Astrocyte of the hippocampus (primary cell): ENCODE measurements around the gene MINDY1.
A peak's percentile ranks its signal among the peaks of the same experiment; 100 is the strongest.

Experiments
- DNase-seq: peaks from one replicate; pipeline ENCODE4 v3.0.0; 2011; ENCODE audit warnings: low read depth, low spot score

MINDY1 gene

GRCh38 chr1:151006327-151007052, at the start of gene MINDY1:
MINDY1 (minus strand) TSS chr1:151006902; CDS start chr1:151002617, 4,285 bp downstream.
- peak; percentile 90 for DNase-seq

- no peak for DNase-seq
Observed at GRCh38 chr1:151056149-151056548, 49.4 kb upstream of the MINDY1 start.

- DNase-seq: no peak
Observed at GRCh38 chr1:151055581-151055980, 48.9 kb upstream of the MINDY1 start.

GRCh38 chr1:151054971-151055547, 48.4 kb upstream of the MINDY1 start:
- no peak for DNase-seq

GRCh38 chr1:151051356-151052009, 44.8 kb upstream of the MINDY1 start:
- DNase-seq: no peak

GRCh38 chr1:151050051-151050688, 43.5 kb upstream of the MINDY1 start:
- no peak for DNase-seq

- DNase-seq: no peak
Observed at GRCh38 chr1:151049458-151049857, 42.8 kb upstream of the MINDY1 start.

GRCh38 chr1:151048645-151049032, 41.9 kb upstream of the MINDY1 start:
- no peak for DNase-seq

- DNase-seq: peak; percentile 84
Observed at GRCh38 chr1:151047925-151048644, 41.4 kb upstream of the MINDY1 start.

GRCh38 chr1:151047591-151047924, 40.9 kb upstream of the MINDY1 start, which contains the start of gene C1orf56:
C1orf56 (plus strand) TSS chr1:151047751; CDS start chr1:151047848, 97 bp downstream.
- peak; percentile 87 for DNase-seq

GRCh38 chr1:151043163-151043562, 36.5 kb upstream of the MINDY1 start:
- no peak for DNase-seq

- no peak for DNase-seq
Observed at GRCh38 chr1:151039521-151039920, 32.8 kb upstream of the MINDY1 start.

- no peak for DNase-seq
Observed at GRCh38 chr1:151037032-151037431, 30.3 kb upstream of the MINDY1 start.

GRCh38 chr1:151036356-151036755, 29.7 kb upstream of the MINDY1 start, which contains the start of gene BNIPL:
BNIPL (plus strand) TSS chr1:151036586; CDS start chr1:151036726, 140 bp downstream.
- no peak for DNase-seq

GRCh38 chr1:151035167-151035566, 28.5 kb upstream of the MINDY1 start:
- DNase-seq: no peak

GRCh38 chr1:151032164-151032563, 25.5 kb upstream of the MINDY1 start:
- DNase-seq: no peak

- DNase-seq: no peak
Observed at GRCh38 chr1:151026460-151026859, 19.8 kb upstream of the MINDY1 start.

GRCh38 chr1:151024540-151025146, 17.9 kb upstream of the MINDY1 start:
- DNase-seq: peak; percentile 80

GRCh38 chr1:151013518-151013917, 6.8 kb upstream of the MINDY1 start:
- DNase-seq: peak; percentile 70

GRCh38 chr1:151012684-151013471, 6.2 kb upstream of the MINDY1 start:
- DNase-seq: peak; percentile 36
